Neural cell (in vitro differentiated cells): ENCODE results near the gene AXL.

ENCODE experiments used
- CTCF ChIP-seq: fragments of 450-650 bp; IDR thresholded peaks from 2 replicates; pipeline ENCODE4 v1.5.1; 2014; ENCODE audit warnings: antibody characterized with exemption, mild to moderate bottlenecking, moderate library complexity; ENCODE audit not compliant: poor library complexity, severe bottlenecking
- EP300 ChIP-seq: fragments of 450-650 bp; conservative IDR thresholded peaks from 2 replicates; pipeline ENCODE4 v1.6.1; 2014; ENCODE audit warnings: antibody characterized with exemption, mild to moderate bottlenecking, moderate library complexity; ENCODE audit not compliant: poor library complexity, severe bottlenecking
- EZH2 ChIP-seq: fragments of 200-600, 300-800 bp; shearing (Covaris generic), sonication (generic); IDR thresholded peaks from 2 replicates; pipeline ENCODE4 v1.6.1; 2014; ENCODE audit warnings: antibody characterized with exemption, low read length, borderline replicate concordance, mild to moderate bottlenecking; ENCODE audit not compliant: insufficient read depth, poor library complexity, severe bottlenecking
- POLR2AphosphoS5 ChIP-seq: IDR thresholded peaks from 2 replicates; pipeline ENCODE4 v1.6.1; 2012
- RAD21 ChIP-seq: fragments of 450-650 bp; conservative IDR thresholded peaks from 2 replicates; pipeline ENCODE4 v1.6.1; 2014; ENCODE audit warnings: antibody characterized with exemption, mild to moderate bottlenecking, moderate library complexity
- REST ChIP-seq: IDR thresholded peaks from 2 replicates; pipeline ENCODE4 v1.6.1; 2012; ENCODE audit warnings: borderline replicate concordance
- TAF1 ChIP-seq: IDR thresholded peaks from 2 replicates; pipeline ENCODE4 v1.6.1; 2012; ENCODE audit warnings: low read depth

- no peak for TF ChIP-seq EZH2
- no peak for TF ChIP-seq EP300
- TF ChIP-seq CTCF = no peak
- no peak for TF ChIP-seq REST
- no peak for TF ChIP-seq POLR2AphosphoS5
- no peak for TF ChIP-seq RAD21
- no peak for TF ChIP-seq TAF1
These were observed 14.8 kb downstream of the AXL start for GRCh38 chr19:41233748-41234240.
